HepG2 (cell line): ENCODE data around the gene PCP4. TPM values are rescaled to one million over a fixed set of nuclear protein-coding genes. Genes with fewer than 3 reads are reported as not detected.

Experiments used
- ATAC-seq: fragments of 200-7000 bp; cut with Tn5 transposase; 3 replicates; pipeline ENCODE4 v1.9.1; 2020; ENCODE audit warnings: mild to moderate bottlenecking, moderate library complexity
- BruUV-seq: library from RNA; stranded (reverse); fragments of 400-500 nt; replicated peaks from 2 replicates; lab custom pipeline; 2021; lab: Mats Ljungman, UMichigan
- CTCF ChIA-PET: fragments of 300-600 bp; formaldehyde crosslinking; extraction: SDS; loops from one replicate; lab custom pipeline; 2021; ENCODE audit warnings: low total read pairs, inconsistent platforms, low intra/inter-chr PET ratio; lab: Yijun Ruan, JAX
- POLR2A ChIA-PET: fragments of 350-600 bp; sonication (Branson Sonifier 250); formaldehyde crosslinking; loops from one replicate; lab custom pipeline; 2020; ENCODE audit warnings: antibody characterized with exemption, inconsistent platforms; lab: Yijun Ruan, JAX
- DNase-seq: peaks from one replicate; pipeline ENCODE4 v3.0.0-alpha.2; 2015; ENCODE audit warnings: low spot score
- FAIRE-seq: peaks from 3 replicates; lab custom pipeline; 2011; peaks lifted over from hg19 to GRCh38; lab: Jason Lieb, UNC
- H2AFZ ChIP-seq: one replicate; pipeline ENCODE4 v1.6.1; 2011; ENCODE audit warnings: low read length, inconsistent platforms
- H3K27ac ChIP-seq: fragments of 300-600 bp; 3 replicates; pipeline ENCODE4 v1.8.0; 2011; ENCODE audit warnings: mixed run types, mild to moderate bottlenecking, mixed read lengths, low read length, inconsistent platforms; ENCODE audit not compliant: insufficient read depth; ENCODE audit errors: extremely low read length
- H3K27me3 ChIP-seq, 2 experiments: fragments of 200-600 bp in 1 of 2; 2 replicates in 1 of 2; 3 replicates in 1 of 2; pipeline versions ENCODE4 v1.6.0 to v1.8.0; 2011; ENCODE audit warnings: low read length in 2 of 2, mild to moderate bottlenecking in 2 of 2, moderate library complexity in 2 of 2, inconsistent platforms in 1 of 2; ENCODE audit not compliant: insufficient read depth in 2 of 2, control insufficient read depth in 1 of 2
- H3K36me3 ChIP-seq, 2 experiments: fragments of 200-600 bp in 1 of 2; replicated peaks in 1 of 2; 2 replicates in 1 of 2; 3 replicates in 1 of 2; pipeline versions ENCODE4 v1.5.1 to v1.8.0; 2011; ENCODE audit warnings: low read length in 2 of 2, inconsistent platforms in 1 of 2; ENCODE audit not compliant: insufficient read depth in 2 of 2, control insufficient read depth in 1 of 2
- H3K4me1 ChIP-seq: 2 replicates; pipeline ENCODE4 v1.5.1; 2012; ENCODE audit warnings: low read length, inconsistent platforms; ENCODE audit not compliant: insufficient read depth
- H3K4me2 ChIP-seq: 2 replicates; pipeline ENCODE4 v1.6.0; 2011; ENCODE audit warnings: low read depth, low read length, inconsistent platforms
- H3K4me3 ChIP-seq, 3 experiments: fragments of 200-600 bp in 1 of 3; sonication (generic), shearing (Covaris generic) in 1 of 3; replicated peaks in 1 of 3; 2 replicates each; pipeline ENCODE4 v1.5.1; 2011 to 2016; ENCODE audit warnings: low read length in 3 of 3, inconsistent platforms in 2 of 3, low read depth in 2 of 3, mild to moderate bottlenecking in 2 of 3, control low read depth in 1 of 3, mixed read lengths in 1 of 3; ENCODE audit not compliant: insufficient read depth in 1 of 3
- H3K79me2 ChIP-seq: one replicate; pipeline ENCODE4 v1.6.1; 2011; ENCODE audit warnings: low read length, inconsistent platforms; ENCODE audit not compliant: insufficient read depth
- H3K9ac ChIP-seq: 2 replicates; pipeline ENCODE4 v1.6.0; 2011; ENCODE audit warnings: mild to moderate bottlenecking, low read depth, low read length, inconsistent platforms; ENCODE audit not compliant: insufficient read depth
- H3K9me3 ChIP-seq: 2 replicates; pipeline ENCODE4 v1.5.1; 2012; ENCODE audit warnings: mild to moderate bottlenecking, low read length
- H4K20me1 ChIP-seq: 2 replicates; pipeline ENCODE4 v1.6.0; 2011; ENCODE audit warnings: inconsistent platforms, mild to moderate bottlenecking, low read length, moderate library complexity; ENCODE audit not compliant: insufficient read depth
- HNRNPLL ChIP-seq: fragments of 200-400 bp; formaldehyde crosslinking; IDR thresholded peaks from 2 replicates; pipeline ENCODE4 v1.6.1; 2017; ENCODE audit warnings: mild to moderate bottlenecking, low read depth, low read length; ENCODE audit not compliant: poor library complexity, severe bottlenecking
- MIXL1 ChIP-seq: IDR thresholded peaks from 2 replicates; pipeline ENCODE4 v1.6.1; 2016
- POLR2A ChIP-seq, 2 experiments: IDR thresholded peaks; 2 replicates each; pipeline ENCODE4 v1.6.1; 2011; ENCODE audit warnings: low read depth in 2 of 2, low read length in 2 of 2, mild to moderate bottlenecking in 1 of 2, moderate library complexity in 1 of 2; ENCODE audit not compliant: insufficient read depth in 1 of 2
- REXO4 ChIP-seq: sonication (generic); formaldehyde crosslinking; IDR thresholded peaks from 2 replicates; pipeline ENCODE4 v1.8.0; 2022; ENCODE audit warnings: missing genetic modification reagents, mild to moderate bottlenecking, borderline replicate concordance
- SMAD1 ChIP-seq: sonication (generic); formaldehyde crosslinking; IDR thresholded peaks from 2 replicates; pipeline ENCODE4 v1.4.0; 2020; ENCODE audit warnings: missing genetic modification reagents, low read depth, mild to moderate bottlenecking, borderline replicate concordance
- STAT5B ChIP-seq: sonication (generic); formaldehyde crosslinking; IDR thresholded peaks from 2 replicates; pipeline ENCODE4 v1.4.0; 2020; ENCODE audit warnings: missing genetic modification reagents
- TCF7L2 ChIP-seq: IDR thresholded peaks from 2 replicates; pipeline ENCODE4 v1.6.1; 2011; ENCODE audit warnings: mild to moderate bottlenecking, low read depth, low read length, moderate library complexity
- ZBTB33 ChIP-seq: sonication (generic); formaldehyde crosslinking; IDR thresholded peaks from 2 replicates; pipeline ENCODE4 v1.4.0; 2020; ENCODE audit warnings: missing genetic modification reagents
- ZNF281 ChIP-seq: sonication (generic); formaldehyde crosslinking; IDR thresholded peaks from 2 replicates; pipeline ENCODE4 v1.4.0; 2020; ENCODE audit warnings: missing genetic modification reagents, borderline replicate concordance
- ZNF432 ChIP-seq: sonication (generic); formaldehyde crosslinking; IDR thresholded peaks from 2 replicates; pipeline ENCODE4 v1.5.0; 2020; ENCODE audit warnings: missing genetic modification reagents, mild to moderate bottlenecking, borderline replicate concordance
- ZNF652 ChIP-seq: IDR thresholded peaks from 2 replicates; pipeline ENCODE4 v1.6.1; 2016; ENCODE audit warnings: low read depth, borderline replicate concordance
- ZNF749 ChIP-seq: sonication (generic); formaldehyde crosslinking; IDR thresholded peaks from 2 replicates; pipeline ENCODE4 v1.8.0; 2022; ENCODE audit warnings: mild to moderate bottlenecking, missing genetic modification reagents, moderate library complexity, borderline replicate concordance
- ZNF841 ChIP-seq: sonication (generic); formaldehyde crosslinking; IDR thresholded peaks from 2 replicates; pipeline ENCODE4 v1.8.1; 2023; ENCODE audit warnings: missing genetic modification reagents, borderline replicate concordance
- WGBS: methylation state at CpG from one replicate; pipeline ENCODE4 v1.1.6; 2017; ENCODE audit warnings: low lambda C conversion rate; 5-methylcytosine and 5-hydroxymethylcytosine counted together
- in situ Hi-C: cut with HindIII; loops from 2 replicates; pipeline ENCODE4 v1.10.0; 2017; ENCODE audit warnings: low pct_unique_long_range_greater_than_20kb; ENCODE audit not compliant: extremely low pct_ligation_motif_present
- intact Hi-C: fragments of 100-400 bp; cut with micrococcal nuclease; formaldehyde crosslinking; loops from one replicate; pipeline ENCODE4 v1.10.0; 2022; ENCODE audit not compliant: unreplicated experiment
- polyA plus RNA-seq, 8 experiments: library from polyadenylated mRNA; depleted of rRNA in 3 of 8; stranded (reverse) in 7 of 8; unstranded in 1 of 8; fragments of >200 nt; fragmentation: Illumina TruSeq in 4 of 8; extraction: Trizol in 4 of 8; gene quantifications; 2 replicates each; pipeline versions ENCODE4 v1.2.1 to v1.2.3, GENCODE V29; 2011 to 2016; ENCODE audit warnings: low read depth in 4 of 8, missing spikeins in 1 of 8, mixed read lengths in 1 of 8; ENCODE audit not compliant: insufficient read depth in 1 of 8
- total RNA-seq, 5 experiments: library from RNA; depleted of rRNA; stranded (reverse); fragments of >200 nt; fragmentation: Illumina TruSeq; extraction: Trizol; gene quantifications; 2 replicates each; pipeline ENCODE4 v1.2.3, GENCODE V29; 2016; ENCODE audit warnings: low read depth in 1 of 5
- TF ChIP-seq, protein P1 (sequence below): sonication (generic); formaldehyde crosslinking; conservative IDR thresholded peaks from 2 replicates; pipeline ENCODE4 v1.8.0; 2022; ENCODE audit warnings: missing genetic modification reagents
- TF ChIP-seq, protein P2 (sequence below): sonication (generic); formaldehyde crosslinking; IDR thresholded peaks from 2 replicates; pipeline ENCODE4 v1.5.1; 2020; ENCODE audit warnings: missing genetic modification reagents, mild to moderate bottlenecking, borderline replicate concordance

Gene PCP4
- total and polyA plus RNA-seq, 2 of the 13 experiments (the other 11 are each of a cell fraction or from before 2014, with no cell fraction given), result not detected

DNA sequence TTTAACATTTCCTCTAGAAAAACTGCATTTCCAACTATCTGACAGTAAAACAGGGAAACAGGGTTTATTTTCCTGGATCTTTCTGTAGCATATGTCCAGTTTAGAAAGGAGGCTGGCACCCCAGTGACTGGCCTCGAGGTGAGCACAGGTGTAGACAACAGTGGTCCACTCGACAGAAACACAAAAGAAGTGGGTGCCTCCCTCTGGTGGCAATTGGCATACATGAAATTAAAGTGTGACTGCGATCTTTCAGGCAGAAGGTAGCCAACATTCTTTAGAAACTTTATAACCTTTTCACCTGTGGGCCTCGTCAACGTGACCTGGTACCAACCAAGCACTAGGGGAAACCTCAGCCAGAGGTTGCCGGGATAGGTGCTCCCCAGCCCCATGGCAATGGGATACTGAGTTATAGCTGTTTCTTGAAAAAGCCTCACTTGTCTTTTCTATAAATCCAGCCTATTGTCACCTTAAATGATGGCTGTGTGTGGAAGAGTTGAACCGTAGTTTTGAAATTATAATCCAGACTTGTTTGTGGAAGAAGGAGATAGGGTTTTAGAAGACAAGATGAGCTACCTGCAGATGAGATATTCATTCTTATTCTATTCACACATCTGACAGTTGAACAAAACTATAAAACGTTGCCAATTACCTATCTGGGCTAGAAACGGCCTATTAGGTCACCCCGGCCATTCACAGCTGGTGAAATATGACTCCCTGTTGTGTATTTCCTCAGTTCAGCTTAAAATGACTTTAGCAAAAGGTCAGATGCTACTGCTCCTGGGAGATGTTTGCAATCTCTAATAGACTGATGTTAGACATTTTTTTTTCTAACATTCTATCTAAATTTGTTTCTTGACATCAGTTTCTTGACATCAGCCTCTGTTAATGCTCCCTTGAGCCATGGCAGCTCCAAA, 44.3 kb downstream of the PCP4 start:
- WGBS, result 28% methylated on average over 10 of the region's 10 CpGs
- TF ChIP-seq SMAD1 (CRISPR knock-in tag) (no peak), ZNF749 (no peak), ZBTB33 (CRISPR knock-in tag) (no peak), REXO4 (no peak), MIXL1 (CRISPR knock-in tag) (no peak), ZNF432 (CRISPR knock-in tag) (no peak), ZNF281 (CRISPR knock-in tag) (no peak), ZNF841 (CRISPR knock-in tag) (no peak), STAT5B (CRISPR knock-in tag) (no peak), TCF7L2 (no peak), HNRNPLL (no peak), ZNF652 (CRISPR knock-in tag) (no peak), POLR2A (IDR thresholded peaks at IDR 0.05; ENCODE audit: insufficient read depth in 1 of 2, low read depth in 2 of 2, low read length in 2 of 2) (no peak)
- TF ChIP-seq, protein P1, sequence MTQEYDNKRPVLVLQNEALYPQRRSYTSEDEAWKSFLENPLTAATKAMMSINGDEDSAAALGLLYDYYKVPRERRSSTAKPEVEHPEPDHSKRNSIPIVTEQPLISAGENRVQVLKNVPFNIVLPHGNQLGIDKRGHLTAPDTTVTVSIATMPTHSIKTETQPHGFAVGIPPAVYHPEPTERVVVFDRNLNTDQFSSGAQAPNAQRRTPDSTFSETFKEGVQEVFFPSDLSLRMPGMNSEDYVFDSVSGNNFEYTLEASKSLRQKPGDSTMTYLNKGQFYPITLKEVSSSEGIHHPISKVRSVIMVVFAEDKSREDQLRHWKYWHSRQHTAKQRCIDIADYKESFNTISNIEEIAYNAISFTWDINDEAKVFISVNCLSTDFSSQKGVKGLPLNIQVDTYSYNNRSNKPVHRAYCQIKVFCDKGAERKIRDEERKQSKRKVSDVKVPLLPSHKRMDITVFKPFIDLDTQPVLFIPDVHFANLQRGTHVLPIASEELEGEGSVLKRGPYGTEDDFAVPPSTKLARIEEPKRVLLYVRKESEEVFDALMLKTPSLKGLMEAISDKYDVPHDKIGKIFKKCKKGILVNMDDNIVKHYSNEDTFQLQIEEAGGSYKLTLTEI (CRISPR knock-in tag), result no peak
- TF ChIP-seq, protein P2, sequence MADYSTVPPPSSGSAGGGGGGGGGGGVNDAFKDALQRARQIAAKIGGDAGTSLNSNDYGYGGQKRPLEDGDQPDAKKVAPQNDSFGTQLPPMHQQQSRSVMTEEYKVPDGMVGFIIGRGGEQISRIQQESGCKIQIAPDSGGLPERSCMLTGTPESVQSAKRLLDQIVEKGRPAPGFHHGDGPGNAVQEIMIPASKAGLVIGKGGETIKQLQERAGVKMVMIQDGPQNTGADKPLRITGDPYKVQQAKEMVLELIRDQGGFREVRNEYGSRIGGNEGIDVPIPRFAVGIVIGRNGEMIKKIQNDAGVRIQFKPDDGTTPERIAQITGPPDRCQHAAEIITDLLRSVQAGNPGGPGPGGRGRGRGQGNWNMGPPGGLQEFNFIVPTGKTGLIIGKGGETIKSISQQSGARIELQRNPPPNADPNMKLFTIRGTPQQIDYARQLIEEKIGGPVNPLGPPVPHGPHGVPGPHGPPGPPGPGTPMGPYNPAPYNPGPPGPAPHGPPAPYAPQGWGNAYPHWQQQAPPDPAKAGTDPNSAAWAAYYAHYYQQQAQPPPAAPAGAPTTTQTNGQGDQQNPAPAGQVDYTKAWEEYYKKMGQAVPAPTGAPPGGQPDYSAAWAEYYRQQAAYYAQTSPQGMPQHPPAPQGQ, result no peak

More for the DNA sequence above, 44.3 kb downstream of the PCP4 start:
- ATAC-seq, result no peak
- Histone ChIP-seq H3K27ac (no peak overlapping the region), H3K9ac (no peak overlapping the region), H3K36me3 (no peaks in the 10 kb centered on the region), H3K79me2 (no peaks in the 10 kb centered on the region), H2AFZ (no peak overlapping the region), H3K9me3 (peaks cover 75% of the 10 kb centered on the region), H3K4me1 (no peaks in the 10 kb centered on the region), H3K27me3 (no peaks in the 10 kb centered on the region), H3K4me3 (no peak overlapping the region), H3K4me2 (no peak overlapping the region), H4K20me1 (no peaks in the 10 kb centered on the region)
- DNase-seq, result no peak
- in situ Hi-C loops (no loop called here), intact Hi-C loops (no loop called here)
- ChIA-PET CTCF (no interaction called here), POLR2A (no interaction called here)
- no peak for FAIRE-seq
- no TSS peak for BruUV-seq
